NB4 (cell line): ENCODE data around the gene CFAP97D2.

Experiments
- CTCF ChIP-seq: IDR thresholded peaks from one replicate; pipeline ENCODE4 v1.5.1; 2012; ENCODE audit warnings: low read depth, low read length
- POLR2A ChIP-seq: IDR thresholded peaks from 2 replicates; pipeline ENCODE4 v1.6.1; 2011; ENCODE audit warnings: mild to moderate bottlenecking; ENCODE audit not compliant: insufficient read length; ENCODE audit errors: extremely low read depth

- TF ChIP-seq CTCF = no peak
- TF ChIP-seq POLR2A = no peak
These were observed 40.3 kb downstream of the CFAP97D2 start for GRCh38 chr13:114219392-114219791.
